Trophoblast cell (in vitro differentiated cells and primary cell): Measurements from ENCODE around the gene MAPK14.
"Not testable (repeated sequence)": the region's sequence is repeated elsewhere in the genome, so short reads cannot be mapped to it uniquely, and the experiment has no call there.

Experiments used
- DNase-seq, 2 donors: peaks; one replicate each; pipeline ENCODE4 v3.0.0-alpha.2; 2016
- H2AFZ ChIP-seq: 2 replicates; pipeline ENCODE4 v1.6.1; 2013; ENCODE audit warnings: low read length, moderate library complexity, mild to moderate bottlenecking; ENCODE audit not compliant: insufficient read depth, poor library complexity
- H2AK5ac ChIP-seq: 2 replicates; pipeline ENCODE4 v1.6.1; 2013; ENCODE audit warnings: mild to moderate bottlenecking, low read length
- H2BK120ac ChIP-seq: 2 replicates; pipeline ENCODE4 v1.6.1; 2013; ENCODE audit warnings: low read length, mild to moderate bottlenecking, moderate library complexity; ENCODE audit not compliant: insufficient read depth, poor library complexity
- H2BK12ac ChIP-seq: 2 replicates; pipeline ENCODE4 v1.6.1; 2013; ENCODE audit warnings: mild to moderate bottlenecking, low read length, moderate library complexity
- H2BK5ac ChIP-seq: 2 replicates; pipeline ENCODE4 v1.6.1; 2013; ENCODE audit warnings: low read length, low read depth, moderate library complexity, mild to moderate bottlenecking; ENCODE audit not compliant: poor library complexity
- H3K14ac ChIP-seq: 2 replicates; pipeline ENCODE4 v1.6.1; 2013; ENCODE audit warnings: mild to moderate bottlenecking, low read length
- H3K18ac ChIP-seq: 2 replicates; pipeline ENCODE4 v1.6.1; 2013; ENCODE audit warnings: mild to moderate bottlenecking, low read length
- H3K23ac ChIP-seq: 2 replicates; pipeline ENCODE4 v1.6.1; 2013; ENCODE audit warnings: low read length
- H3K27ac ChIP-seq: 2 replicates; pipeline ENCODE4 v1.5.1; 2013; ENCODE audit warnings: low read depth, mild to moderate bottlenecking, inconsistent platforms, low read length, moderate library complexity
- H3K27me3 ChIP-seq: 2 replicates; pipeline ENCODE4 v1.6.1; 2013; ENCODE audit warnings: inconsistent platforms, mild to moderate bottlenecking, low read length, moderate library complexity; ENCODE audit not compliant: insufficient read depth
- H3K36me3 ChIP-seq, 2 experiments: 1 replicate in 1 of 2; 2 replicates in 1 of 2; pipeline ENCODE4 v1.6.1; 2013; ENCODE audit warnings: low read length in 2 of 2, mild to moderate bottlenecking in 2 of 2, moderate library complexity in 1 of 2; ENCODE audit not compliant: insufficient read depth in 2 of 2, control insufficient read depth in 1 of 2
- H3K4ac ChIP-seq: 2 replicates; pipeline ENCODE4 v1.6.1; 2013; ENCODE audit warnings: low read depth, mild to moderate bottlenecking, low read length, moderate library complexity
- H3K4me1 ChIP-seq, 2 experiments: 1 replicate in 1 of 2; 2 replicates in 1 of 2; pipeline ENCODE4 v1.6.1; 2013; ENCODE audit warnings: low read length in 2 of 2, mild to moderate bottlenecking in 2 of 2, moderate library complexity in 1 of 2; ENCODE audit not compliant: insufficient read depth in 2 of 2, control insufficient read depth in 1 of 2
- H3K4me2 ChIP-seq: 2 replicates; pipeline ENCODE4 v1.6.1; 2013; ENCODE audit warnings: inconsistent platforms, mild to moderate bottlenecking, low read length, moderate library complexity
- H3K4me3 ChIP-seq: 2 replicates; pipeline ENCODE4 v1.5.1; 2013; ENCODE audit warnings: mild to moderate bottlenecking, low read depth, low read length, inconsistent platforms
- H3K79me1 ChIP-seq: one replicate; pipeline ENCODE4 v1.6.1; 2013; ENCODE audit warnings: low read length
- H3K79me2 ChIP-seq: 2 replicates; pipeline ENCODE4 v1.6.1; 2013; ENCODE audit warnings: low read length, mild to moderate bottlenecking; ENCODE audit not compliant: control insufficient read depth, insufficient read depth, poor library complexity
- H3K9ac ChIP-seq: 2 replicates; pipeline ENCODE4 v1.6.1; 2013; ENCODE audit warnings: mild to moderate bottlenecking, low read length
- H3K9me3 ChIP-seq: 2 replicates; pipeline ENCODE4 v1.6.1; 2013; ENCODE audit warnings: low read depth, mild to moderate bottlenecking, control low read depth, inconsistent platforms, low read length; ENCODE audit not compliant: insufficient read depth
- H4K12ac ChIP-seq: 2 replicates; pipeline ENCODE4 v1.6.1; 2013; ENCODE audit warnings: low read depth, mild to moderate bottlenecking, low read length, moderate library complexity
- H4K8ac ChIP-seq: 2 replicates; pipeline ENCODE4 v1.6.1; 2013; ENCODE audit warnings: low read depth, mild to moderate bottlenecking, low read length, moderate library complexity
- H4K91ac ChIP-seq: one replicate; pipeline ENCODE4 v1.6.1; 2013; ENCODE audit warnings: low read depth, mild to moderate bottlenecking, low read length, moderate library complexity
- WGBS: extraction: QIAGEN DNeasy Blood & Tissue Kit; methylation state at CpG from one replicate; pipeline ENCODE4 v1.1.7; 2013; ENCODE audit warnings: missing lambda C conversion rate; ENCODE audit not compliant: insufficient read length, insufficient coverage; ENCODE audit errors: extremely low coverage; 5-methylcytosine and 5-hydroxymethylcytosine counted together

Gene MAPK14

GRCh38 chr6:36029464-36029863 lies 1.9 kb downstream of the MAPK14 start:
- H3K27ac ChIP-seq = no peak overlapping the region
- no peak overlapping the region for H3K9ac ChIP-seq
- WGBS = no CpG with 5 or more reads among the region's 6 CpGs
- H4K8ac ChIP-seq = no peak overlapping the region
- no peak overlapping the region for H4K91ac ChIP-seq
- H3K4ac ChIP-seq = peak overlapping the region; percentile 44
- H2BK5ac ChIP-seq = no peak overlapping the region
- no peak overlapping the region for H2AK5ac ChIP-seq
- no peak overlapping the region for H4K12ac ChIP-seq
- H3K4me3 ChIP-seq = no peak overlapping the region
- peaks cover 3 to 7% of the 10 kb centered on the region in 2 experiments for H3K4me1 ChIP-seq
- H3K23ac ChIP-seq = no peak overlapping the region
- peaks cover 14% of the 10 kb centered on the region for H3K79me2 ChIP-seq
- H3K14ac ChIP-seq = no peak overlapping the region
- H3K36me3 ChIP-seq = no peaks in the 10 kb centered on the region
- H2AFZ ChIP-seq = no peak overlapping the region
- peak; percentile 46 to 90 for DNase-seq
- no peak overlapping the region for H2BK120ac ChIP-seq
- no peak overlapping the region for H3K18ac ChIP-seq
- no peak overlapping the region for H2BK12ac ChIP-seq
- peaks cover 3% of the 10 kb centered on the region for H3K9me3 ChIP-seq
- H3K4me2 ChIP-seq = peak overlapping the region; percentile 43
- peaks cover 9% of the 10 kb centered on the region for H3K79me1 ChIP-seq
- no peaks in the 10 kb centered on the region for H3K27me3 ChIP-seq

GRCh38 chr6:36032261-36032660 lies 4.7 kb downstream of the MAPK14 start:
- Histone ChIP-seq H3K36me3 (no peaks in the 10 kb centered on the region), H4K8ac (no peak overlapping the region), H3K23ac (no peak overlapping the region), H2BK12ac (no peak overlapping the region), H3K4me1 (peaks cover 0 to 2% of the 10 kb centered on the region in 2 experiments), H3K18ac (no peak overlapping the region), H2BK5ac (no peak overlapping the region), H3K79me1 (peaks cover 9% of the 10 kb centered on the region), H4K12ac (no peak overlapping the region), H2BK120ac (no peak overlapping the region), H3K79me2 (peaks cover 12% of the 10 kb centered on the region), H3K9me3 (peaks cover 3% of the 10 kb centered on the region), H2AK5ac (no peak overlapping the region), H3K4me3 (no peak overlapping the region), H3K4me2 (no peak overlapping the region), H4K91ac (no peak overlapping the region), H3K27ac (no peak overlapping the region), H3K4ac (peak overlapping the region; percentile 83), H3K14ac (no peak overlapping the region), H3K27me3 (no peaks in the 10 kb centered on the region), H2AFZ (no peak overlapping the region), H3K9ac (no peak overlapping the region)
- DNase-seq = no peak
- WGBS = no CpG with 5 or more reads among the region's 1 CpG

GRCh38 chr6:36033144-36033543 lies 5.5 kb downstream of the MAPK14 start:
- H3K79me2 ChIP-seq, H3K27me3 ChIP-seq, H3K4me3 ChIP-seq, DNase-seq, H3K9ac ChIP-seq, H3K27ac ChIP-seq, H2BK120ac ChIP-seq, H2AFZ ChIP-seq, H4K8ac ChIP-seq, H2BK5ac ChIP-seq, H3K18ac ChIP-seq, H3K9me3 ChIP-seq, H3K23ac ChIP-seq, H3K4me1 ChIP-seq, H3K36me3 ChIP-seq, H4K91ac ChIP-seq, H4K12ac ChIP-seq, H3K4me2 ChIP-seq, H3K14ac ChIP-seq, H3K79me1 ChIP-seq, H2AK5ac ChIP-seq, H2BK12ac ChIP-seq: not testable (repeated sequence)
- H3K4ac ChIP-seq = peak overlapping the region; percentile 55
- no CpG with 5 or more reads among the region's 10 CpGs for WGBS

GRCh38 chr6:36033935-36034334 lies 6.3 kb downstream of the MAPK14 start:
- no peak overlapping the region for H3K18ac ChIP-seq

More at GRCh38 chr6:36033935-36034334, 6.3 kb downstream of the MAPK14 start:
- Histone ChIP-seq H3K4me2 (no peak overlapping the region), H4K12ac (no peak overlapping the region), H3K27me3 (no peaks in the 10 kb centered on the region), H2BK5ac (no peak overlapping the region), H3K79me2 (peaks cover 3% of the 10 kb centered on the region), H3K14ac (no peak overlapping the region), H3K9ac (no peak overlapping the region), H2BK12ac (no peak overlapping the region), H4K91ac (no peak overlapping the region), H3K4ac (peak overlapping the region; percentile 47), H3K4me3 (no peak overlapping the region), H2BK120ac (no peak overlapping the region), H3K9me3 (no peaks in the 10 kb centered on the region), H3K36me3 (no peaks in the 10 kb centered on the region), H4K8ac (no peak overlapping the region), H2AFZ (no peak overlapping the region), H3K23ac (no peak overlapping the region), H2AK5ac (no peak overlapping the region), H3K27ac (no peak overlapping the region), H3K4me1 (peaks cover 0 to 4% of the 10 kb centered on the region in 2 experiments), H3K79me1 (no peaks in the 10 kb centered on the region)
- DNase-seq = no peak
- WGBS = no CpG with 5 or more reads among the region's 3 CpGs
